GM21786 (cell line): ENCODE data around the gene RNF32.

Source experiments
- ATAC-seq: cut with Tn5 transposase; IDR thresholded peaks from one replicate; pipeline ENCODE4 v1.9.1; 2021; ENCODE audit not compliant: unreplicated experiment

The RNF32 gene

GRCh38 chr7:156640257-156640948, at the start of gene RNF32:
RNF32 (plus strand) TSS chr7:156640774; CDS start chr7:156643878, 3,104 bp downstream.
- peak; percentile 80 for ATAC-seq

DNA sequence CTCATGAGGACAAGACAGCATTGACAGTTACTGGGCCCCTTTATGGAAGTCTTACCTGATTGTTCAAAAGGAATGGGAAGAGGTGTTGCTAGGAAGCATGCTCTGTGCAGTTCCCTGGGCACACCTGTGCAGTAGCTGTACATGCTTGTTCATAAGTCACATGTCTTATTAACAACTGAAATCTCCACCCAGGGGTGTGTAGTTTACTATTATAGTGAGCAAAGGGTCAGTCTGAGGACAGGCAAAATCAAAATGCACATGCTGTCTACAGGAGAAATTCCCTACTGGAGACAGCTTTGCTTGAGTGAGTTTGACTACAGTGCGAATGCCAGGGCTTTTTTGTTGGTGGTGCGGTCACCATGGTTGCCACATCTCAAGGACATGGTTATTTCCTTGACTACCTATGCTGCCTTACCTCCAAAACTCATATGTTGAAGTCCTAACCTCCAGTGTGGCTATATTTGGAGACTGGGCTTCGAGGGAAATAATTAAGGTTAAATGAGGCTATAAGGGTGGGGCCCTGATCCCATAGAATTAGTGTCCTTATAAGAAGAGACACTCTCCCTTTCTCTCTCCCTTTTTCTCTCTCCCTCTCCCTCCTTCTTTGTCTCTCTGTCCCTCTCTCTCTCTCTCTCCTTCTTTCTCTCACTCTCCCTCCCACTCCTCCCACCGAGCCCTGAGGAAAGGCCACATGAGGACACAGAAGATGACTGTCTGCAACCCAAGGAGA, 48.3 kb upstream of the RNF32 start:
- ATAC-seq: no peak

DNA sequence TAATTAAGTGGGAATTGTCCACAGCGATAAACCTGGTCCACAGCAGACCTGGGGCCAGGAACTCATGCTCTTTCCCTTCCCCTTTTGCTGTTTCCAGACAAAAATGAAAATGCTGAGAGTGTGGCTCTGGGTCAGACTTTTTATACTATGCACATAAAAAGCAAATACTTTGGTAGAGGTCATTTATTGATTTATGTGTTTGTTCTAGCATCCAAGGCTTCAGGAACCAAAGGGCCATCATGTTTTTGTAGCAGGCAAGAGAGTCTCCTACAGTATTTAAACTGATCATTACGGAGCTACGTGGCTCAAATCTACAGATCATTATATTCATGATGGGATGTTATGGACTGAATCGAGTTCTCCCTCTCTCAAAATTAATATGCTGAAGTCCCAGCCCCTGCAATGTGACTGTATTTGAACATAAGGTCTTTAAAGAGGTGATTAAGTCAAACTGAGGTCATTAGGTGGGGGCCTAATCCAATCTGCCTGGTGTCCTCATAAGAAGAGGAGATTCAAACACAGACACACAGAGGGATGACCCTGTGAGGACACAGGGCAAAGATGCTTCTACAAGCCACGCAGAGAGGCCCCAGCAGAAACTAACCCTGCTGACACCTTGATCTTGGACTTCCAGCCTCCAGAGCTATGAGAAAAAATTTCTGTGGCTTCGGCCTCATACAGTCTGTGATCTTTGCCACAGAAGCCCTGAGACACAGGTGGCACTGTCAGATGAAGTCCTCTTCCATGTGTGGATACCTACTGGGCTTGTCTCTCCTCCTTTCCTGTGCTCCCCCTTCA, 46.1 kb upstream of the RNF32 start:
- no peak for ATAC-seq

GRCh38 chr7:156600496-156600895, 40.1 kb upstream of the RNF32 start:
- ATAC-seq: no peak

DNA sequence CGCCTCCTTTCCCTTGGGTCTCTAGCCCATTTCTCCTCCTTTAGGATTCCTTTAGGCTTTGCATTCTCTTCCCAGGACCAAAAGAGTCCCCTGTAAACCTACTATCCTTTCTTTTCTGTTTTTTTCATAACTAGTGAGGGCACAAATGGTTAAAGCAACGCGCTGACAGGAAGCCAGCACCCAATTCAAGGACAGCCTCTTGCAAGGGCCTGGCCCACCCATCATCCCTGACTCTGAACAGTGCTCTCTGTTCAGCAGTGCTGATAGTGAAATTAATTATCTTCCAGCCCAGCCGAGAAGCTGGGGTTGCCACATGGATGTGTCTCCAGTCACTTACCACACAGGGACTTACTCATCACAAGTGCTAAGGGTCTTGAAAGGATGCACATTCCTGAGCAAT, 38.3 kb upstream of the RNF32 start:
- ATAC-seq: no peak

- no peak for ATAC-seq
Observed at GRCh38 chr7:156603011-156603410, 37.6 kb upstream of the RNF32 start.

DNA sequence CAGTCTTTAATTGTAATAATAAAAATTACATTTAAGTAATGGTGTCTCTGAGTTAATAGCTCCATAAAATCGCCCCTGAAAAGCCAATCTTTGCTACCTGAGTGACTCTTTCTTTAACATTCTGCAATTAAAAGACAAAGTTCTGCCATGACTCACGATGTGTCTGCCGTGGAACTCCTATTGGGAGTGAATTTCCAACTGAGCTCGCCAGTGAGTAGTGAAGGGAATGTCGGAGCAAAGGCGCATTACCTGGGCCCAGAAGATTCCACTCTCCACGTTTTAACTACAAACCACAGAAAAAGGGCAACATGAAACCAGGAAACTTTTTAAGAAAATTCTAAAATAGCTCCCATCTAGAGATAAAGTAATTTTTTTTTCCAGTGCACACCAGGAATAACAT, 36.9 kb upstream of the RNF32 start:
- ATAC-seq: no peak

DNA sequence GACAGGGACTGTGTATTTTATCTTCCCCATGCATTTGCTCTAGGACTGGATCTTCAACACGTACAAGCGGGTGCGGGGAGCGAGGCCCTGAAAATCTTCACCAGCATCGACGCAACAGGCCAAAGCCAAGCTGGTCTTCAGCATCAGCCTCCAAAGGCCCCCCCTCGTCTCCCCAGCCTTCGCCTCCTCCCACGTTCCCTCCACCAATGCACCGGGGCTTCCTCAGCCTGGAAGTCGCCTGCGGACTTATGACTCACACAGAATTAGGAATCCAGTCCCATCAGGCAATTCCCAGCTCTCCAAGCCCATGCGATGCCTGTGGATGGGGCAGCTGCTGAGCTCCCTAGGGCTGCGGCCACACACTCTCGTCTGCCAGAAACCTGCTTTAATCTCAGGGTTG, 36.3 kb upstream of the RNF32 start:
- no peak for ATAC-seq

DNA sequence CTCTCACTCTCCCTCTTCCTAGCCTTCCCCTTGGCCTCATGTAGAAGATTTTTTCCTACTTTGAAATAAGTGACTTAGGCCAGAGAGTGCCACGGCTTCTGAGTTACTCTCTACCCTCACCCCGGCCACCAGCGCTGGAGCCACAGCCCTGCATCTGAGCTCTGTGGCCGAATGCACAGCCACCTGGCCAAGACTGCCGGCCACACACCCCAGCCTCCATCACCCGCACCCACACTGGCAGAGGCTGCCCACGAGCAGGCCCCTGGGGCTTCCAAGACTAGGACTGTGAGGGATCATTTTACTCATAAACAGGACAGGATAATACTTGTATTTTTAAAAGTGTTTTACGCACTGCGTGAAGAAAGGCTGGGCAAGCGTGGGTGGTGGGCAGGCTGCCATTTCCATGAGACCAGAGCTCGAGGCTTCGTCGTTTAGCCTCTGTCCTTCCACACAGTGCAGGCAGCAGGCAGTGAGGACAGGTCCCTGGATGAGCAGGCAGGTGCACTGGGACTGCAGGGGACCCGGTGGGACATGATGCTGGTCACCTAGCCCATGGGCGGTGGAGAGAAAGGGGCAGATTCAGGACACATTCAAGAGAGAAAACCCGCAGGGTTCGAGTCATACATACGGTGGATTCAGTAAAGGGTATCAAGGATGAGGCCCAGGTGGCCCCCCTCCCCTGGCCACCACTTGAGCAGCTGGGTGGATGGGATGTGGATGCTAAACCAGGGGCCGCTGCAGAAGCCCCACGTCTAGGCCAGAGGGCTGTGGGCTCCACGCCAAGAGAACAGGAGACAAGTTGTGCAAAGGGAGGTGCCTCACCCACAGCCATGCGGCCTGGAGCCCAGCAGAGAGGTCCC, 35.5 kb upstream of the RNF32 start:
- no peak for ATAC-seq

DNA sequence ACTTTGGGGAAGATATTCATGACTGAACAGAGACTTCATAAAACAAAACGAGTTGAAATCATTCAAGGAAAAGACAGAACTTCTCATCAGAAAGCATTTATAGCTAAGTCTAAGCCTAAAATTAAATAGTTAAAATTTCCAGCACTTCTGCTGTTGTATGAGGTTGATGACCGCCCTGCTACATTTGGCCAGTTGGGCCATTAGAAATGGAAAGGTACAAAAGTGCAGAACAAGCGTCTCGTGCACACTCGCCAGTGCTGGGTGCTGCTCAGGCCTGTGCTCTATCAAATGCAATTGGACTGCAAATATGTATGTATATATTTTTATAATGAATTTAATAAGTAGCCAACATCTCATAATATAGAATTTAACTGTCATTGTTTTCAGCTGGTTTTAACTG, 34.4 kb upstream of the RNF32 start:
- no peak for ATAC-seq

DNA sequence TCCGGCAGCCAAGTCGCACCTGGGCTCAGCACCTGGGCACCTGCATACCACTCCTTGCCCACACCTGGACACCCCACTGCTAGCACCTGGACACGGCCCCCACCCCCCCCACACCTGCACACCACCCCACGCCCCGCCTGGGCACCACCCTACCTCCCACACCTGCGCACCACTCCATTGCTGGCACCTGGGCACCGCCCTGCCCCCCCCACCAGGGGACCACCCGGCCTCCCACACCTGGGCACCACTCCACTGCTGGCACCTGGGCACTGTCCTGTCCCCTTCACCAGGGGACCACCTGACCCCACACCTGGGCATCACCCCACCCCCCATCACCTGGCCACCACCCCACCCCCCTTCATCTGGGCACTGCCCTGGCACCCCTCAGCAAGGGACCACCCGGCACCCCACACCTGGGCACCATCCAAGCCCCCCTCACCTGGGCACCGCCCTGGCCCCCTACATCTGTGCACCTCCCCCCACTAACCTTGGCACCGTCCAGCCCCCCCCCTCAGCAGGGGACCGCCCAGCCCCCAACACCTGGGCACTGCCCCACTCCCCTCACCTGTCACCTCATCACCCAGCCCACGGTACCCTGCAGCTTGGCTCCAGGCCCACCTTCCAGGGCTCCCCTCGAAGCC, 33.8 kb upstream of the RNF32 start:
- no peak for ATAC-seq

DNA sequence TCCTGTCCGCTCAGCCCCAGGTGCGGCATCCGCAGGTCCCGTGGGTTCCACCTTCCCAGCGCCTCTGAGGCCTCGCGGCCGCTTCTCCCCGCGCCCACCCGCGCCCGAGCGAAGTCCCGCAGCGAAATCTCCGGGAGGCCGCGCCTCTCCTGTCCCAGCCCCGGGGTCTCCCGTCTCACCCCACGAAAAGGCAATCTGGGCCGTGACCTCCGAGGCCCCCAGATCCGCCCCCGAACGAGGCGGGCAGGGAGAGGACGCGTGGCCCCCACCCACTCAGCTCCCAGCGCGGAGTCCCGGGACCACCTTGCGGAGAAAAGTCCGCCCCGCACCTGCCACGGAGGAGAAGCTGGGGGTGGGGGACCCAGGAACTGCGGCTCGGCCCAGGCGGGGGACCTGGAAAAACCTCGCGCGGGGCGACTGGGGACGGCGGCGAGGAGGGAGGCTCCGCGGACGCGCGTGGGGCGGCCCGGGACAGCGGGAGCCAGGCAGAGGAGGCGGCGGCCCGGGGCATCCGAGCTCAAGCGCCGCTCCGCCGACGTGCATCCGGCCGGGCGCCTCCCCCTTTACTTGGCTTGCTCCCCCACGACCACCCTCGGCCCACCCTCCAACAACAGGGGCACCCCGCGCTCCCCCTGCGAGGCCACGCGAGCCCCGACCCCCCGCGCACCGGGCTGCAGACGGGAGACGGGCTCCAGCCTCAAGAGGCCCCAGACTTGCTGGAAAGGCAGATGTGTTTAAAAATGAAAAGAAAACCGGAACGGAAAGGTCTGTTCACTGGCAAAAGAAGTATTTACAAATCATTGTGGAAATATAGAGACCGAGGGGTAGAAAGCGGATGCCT, 33.0 kb upstream of the RNF32 start:
- no peak for ATAC-seq

- no peak for ATAC-seq
Observed at GRCh38 chr7:156608173-156608478, 32.4 kb upstream of the RNF32 start.

DNA sequence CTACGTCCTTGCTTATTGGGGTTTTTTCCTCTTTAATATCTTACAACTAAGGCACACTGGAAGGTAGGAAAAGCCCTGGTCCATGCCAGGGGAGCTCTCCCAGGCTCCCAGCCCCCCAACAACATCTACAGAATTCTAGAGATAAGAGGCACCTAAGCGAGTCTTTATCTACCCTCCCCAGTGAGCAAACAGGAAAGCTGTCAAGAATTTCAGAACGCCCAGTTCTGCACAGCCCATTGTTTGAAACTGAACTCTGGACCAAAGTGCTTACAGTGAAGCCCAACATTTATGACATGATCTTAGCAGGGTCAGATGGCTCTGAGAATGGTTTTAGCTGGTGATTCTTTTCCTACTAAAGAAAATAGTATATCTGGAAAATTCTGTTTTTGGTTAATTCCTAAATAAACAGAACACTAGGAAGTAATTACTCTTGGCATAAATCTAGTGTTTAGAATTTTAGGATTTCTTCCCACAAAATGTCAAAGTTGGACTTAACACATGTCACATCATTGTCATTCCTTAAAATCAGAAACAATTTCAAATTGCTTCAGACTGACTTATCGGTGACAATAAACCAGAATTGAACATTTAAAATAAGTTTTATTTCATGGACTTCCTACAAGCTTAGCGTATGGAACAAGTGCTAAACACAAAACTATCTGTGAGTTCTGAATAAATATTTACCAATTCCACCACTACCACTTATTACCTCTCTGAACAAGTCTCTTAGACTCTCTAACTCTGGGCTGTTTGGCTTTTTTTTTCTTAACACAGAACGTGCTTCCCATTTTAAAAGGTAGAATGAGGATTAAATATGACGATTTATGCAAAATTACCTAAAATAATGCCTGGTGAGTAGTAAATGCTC, 31.3 kb upstream of the RNF32 start:
- no peak for ATAC-seq

DNA sequence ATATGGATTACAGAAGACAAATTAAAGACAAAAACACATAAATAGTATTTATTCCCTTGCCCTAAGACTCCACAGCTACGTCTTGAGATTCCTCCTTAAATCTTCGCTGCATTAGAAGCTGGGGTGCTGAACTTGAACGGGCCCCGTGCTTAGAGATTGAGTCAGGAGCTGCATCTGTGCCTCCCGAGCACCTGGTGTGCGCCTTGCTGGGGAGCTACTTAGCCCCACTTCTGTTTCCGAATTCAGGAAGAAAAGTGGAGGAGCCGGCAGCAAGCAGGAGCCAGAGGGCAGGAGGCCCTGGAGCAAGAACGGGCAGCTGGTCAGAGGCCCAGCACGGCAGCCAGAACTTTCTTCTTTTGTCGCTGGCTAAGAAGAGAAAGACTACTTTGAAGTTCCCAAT, 30.4 kb upstream of the RNF32 start:
- ATAC-seq: no peak

DNA sequence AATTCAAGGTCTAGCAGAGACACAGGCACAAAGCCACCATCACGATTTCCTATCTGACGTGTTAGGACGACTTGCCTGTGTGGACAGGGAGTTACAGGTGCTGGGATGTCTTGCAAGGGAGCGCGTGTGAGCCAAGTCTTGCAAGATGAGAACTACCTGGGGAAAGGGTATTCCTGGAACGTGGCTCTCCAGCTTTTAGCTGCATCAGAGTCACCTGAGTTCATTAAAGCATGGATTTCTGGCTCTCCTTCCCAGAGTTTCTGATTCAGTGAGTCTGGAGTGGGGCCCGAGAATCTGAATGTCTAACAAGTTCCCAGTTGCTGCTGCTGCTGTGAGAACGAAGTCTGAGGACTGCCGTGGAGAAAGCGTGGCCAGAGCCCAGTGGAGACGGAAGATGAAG, 30.0 kb upstream of the RNF32 start:
- ATAC-seq: no peak

DNA sequence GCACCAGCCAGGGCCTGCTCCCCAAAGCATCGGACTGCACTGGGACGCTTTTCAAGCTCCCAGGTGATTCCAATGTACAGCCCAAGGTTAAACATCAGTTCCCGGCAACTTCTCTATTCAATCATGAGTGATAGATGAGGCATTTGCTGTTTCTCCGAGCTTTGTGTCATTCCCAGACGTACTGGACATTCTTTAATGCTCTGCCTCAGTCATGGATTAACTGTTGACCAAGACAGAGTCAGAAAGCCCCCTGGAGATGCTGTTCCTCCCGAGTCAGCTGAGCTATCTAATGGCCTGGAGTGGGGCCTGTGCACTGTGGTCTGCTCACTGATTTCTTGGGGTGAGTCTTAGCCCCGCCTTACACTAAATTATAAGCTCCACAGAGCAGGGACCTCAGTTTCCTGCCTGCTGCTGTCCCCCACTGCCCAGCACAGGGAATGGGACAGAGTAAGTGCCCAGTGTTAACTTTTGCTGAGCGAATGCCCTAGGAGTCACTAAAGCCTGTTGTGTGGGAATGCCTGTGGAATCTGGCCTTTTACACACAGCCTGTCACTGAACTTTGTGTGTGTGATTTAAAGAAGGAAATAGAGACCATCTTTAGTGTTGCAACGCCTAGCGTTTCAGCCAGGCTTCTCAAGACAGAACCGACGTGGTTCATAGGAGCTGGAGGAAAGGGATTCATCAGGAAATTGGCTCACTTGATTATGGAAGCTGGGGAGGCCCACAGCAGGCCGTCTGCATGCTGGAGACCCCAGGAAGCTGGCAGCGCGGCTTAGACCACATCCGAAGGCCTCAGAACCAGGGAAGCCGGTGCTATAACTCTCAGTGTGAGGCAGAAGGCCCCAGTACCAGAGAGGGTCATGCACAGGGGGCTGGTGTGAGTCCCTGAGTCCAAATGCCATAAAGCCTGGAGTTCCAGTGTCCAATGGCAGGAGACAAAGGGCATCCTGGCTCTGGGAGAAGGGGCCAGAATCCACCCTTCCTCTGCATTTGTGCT, 29.3 kb upstream of the RNF32 start:
- no peak for ATAC-seq

GRCh38 chr7:156612930-156613329, 27.6 kb upstream of the RNF32 start:
- peak; percentile 43 for ATAC-seq
